Hematopoietic multipotent progenitor cell treated with erythropoietin and hydrocortisone succinate and interleukin-3 and kit ligand, for 6 days (in vitro differentiated cells): ENCODE results near the gene PRTFDC1.
"Not testable (repeated sequence)": the region's sequence is repeated elsewhere in the genome, so short reads cannot be mapped to it uniquely, and the experiment has no call there.

Experiments used
- DNase-seq: peaks from one replicate; pipeline ENCODE4 v3.0.0-alpha.2; 2015

The PRTFDC1 gene

GRCh38 chr10:24929056-24929544 is 23.3 kb downstream of the PRTFDC1 start:
- DNase-seq = no peak

GRCh38 chr10:24928163-24928562 is 24.2 kb downstream of the PRTFDC1 start:
- DNase-seq = no peak

DNA sequence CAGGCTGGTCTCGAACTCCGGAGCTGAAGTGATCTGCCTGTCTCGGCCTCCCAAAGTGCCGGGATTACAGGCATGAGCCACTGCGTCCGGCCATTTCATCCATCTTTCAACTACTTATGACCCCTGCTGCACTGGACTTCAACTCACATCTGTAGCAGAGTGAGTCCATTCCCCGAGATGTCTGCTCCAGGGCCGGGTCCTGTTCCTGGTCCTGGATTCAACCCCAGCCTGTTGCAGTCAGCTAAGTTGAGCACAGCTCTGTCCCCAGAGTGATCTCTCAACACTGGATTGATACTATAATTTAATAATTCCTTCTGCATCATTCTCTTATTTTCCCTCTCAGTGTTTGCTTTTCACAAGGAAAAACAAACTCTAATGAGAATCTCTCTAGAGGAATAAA is 25.8 kb downstream of the PRTFDC1 start:
- DNase-seq = no peak

GRCh38 chr10:24925799-24926198 is 26.6 kb downstream of the PRTFDC1 start:
- no peak for DNase-seq

DNA sequence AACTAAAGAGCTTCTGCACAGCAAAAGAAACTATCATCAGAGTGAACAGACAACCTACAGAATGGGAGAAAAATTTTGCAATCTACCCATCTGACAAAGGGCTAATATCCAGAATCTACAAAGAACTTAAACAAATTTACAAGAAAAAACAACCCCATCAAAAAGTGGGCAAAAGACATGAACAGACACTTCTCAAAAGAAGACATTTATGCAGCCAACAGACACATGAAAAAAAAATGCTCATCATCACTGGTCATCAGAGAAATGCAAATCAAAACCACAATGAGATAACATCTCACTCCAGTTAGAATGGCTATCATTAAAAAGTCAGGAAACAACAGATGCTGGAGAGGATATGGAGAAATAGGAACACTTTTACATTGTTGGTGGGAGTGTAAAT is 27.9 kb downstream of the PRTFDC1 start:
- DNase-seq = not testable (repeated sequence)

- not testable (repeated sequence) for DNase-seq
These were observed 30.1 kb downstream of the PRTFDC1 start for GRCh38 chr10:24922222-24922868.

- peak; percentile 91 for DNase-seq
These were observed 31.2 kb downstream of the PRTFDC1 start for GRCh38 chr10:24920907-24921881.

DNA sequence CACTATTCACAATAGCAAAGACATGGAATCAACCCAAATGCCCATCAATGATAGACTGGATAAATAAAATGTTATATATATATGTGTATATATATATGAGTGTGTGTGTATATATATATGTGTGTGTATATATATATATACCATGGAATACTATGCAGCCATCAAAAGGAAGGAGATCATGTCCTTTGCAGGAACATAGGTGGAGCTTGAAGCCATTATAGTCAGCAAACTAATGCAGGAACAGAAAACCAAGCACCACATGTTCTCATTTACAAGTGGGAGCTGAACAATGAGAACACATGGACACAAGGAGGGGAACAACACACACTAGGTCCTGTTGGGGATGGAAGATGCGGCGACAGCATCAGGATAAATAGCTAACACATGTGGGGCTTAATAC is 32.2 kb downstream of the PRTFDC1 start:
- DNase-seq = not testable (repeated sequence)

GRCh38 chr10:24919629-24920028 is 32.8 kb downstream of the PRTFDC1 start:
- not testable (repeated sequence) for DNase-seq

DNA sequence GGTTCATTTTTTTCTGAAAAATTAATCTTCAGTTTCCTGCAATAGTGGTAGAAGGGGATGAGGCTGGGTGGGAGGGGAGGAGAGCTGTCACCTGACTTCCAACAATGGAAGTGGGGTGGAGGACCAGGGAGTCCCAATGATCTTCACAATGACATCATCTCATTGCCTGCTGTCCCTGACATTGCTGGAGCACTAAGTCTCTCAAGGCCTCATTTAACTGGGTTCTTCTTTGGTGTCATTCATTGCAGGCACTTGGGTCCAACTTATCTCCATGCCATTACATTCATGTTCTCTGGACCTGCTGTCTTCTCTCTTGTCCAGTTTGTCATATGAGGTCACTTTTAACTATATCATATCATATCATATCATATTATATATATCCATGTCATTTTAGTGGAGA is 34.4 kb downstream of the PRTFDC1 start:
- DNase-seq = no peak

DNA sequence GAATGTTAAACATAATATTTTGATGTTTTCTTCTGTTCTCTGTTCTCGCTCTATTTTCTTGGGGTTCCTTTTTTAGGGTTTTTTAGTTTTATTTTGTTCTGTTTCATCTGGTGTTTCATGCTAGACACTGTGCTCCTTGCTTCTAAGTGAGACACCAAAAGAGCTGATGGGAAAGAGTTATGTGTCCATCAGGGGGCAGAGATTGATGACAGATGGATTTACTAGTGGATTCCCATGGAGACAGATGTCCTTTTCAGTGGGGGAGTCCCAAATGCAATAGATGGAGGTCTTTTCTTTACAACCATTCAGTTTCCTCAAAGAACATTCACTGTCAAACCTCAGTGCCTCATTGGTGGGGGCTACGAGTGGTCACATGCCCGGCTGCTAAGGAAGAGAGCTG is 34.9 kb downstream of the PRTFDC1 start:
- DNase-seq = no peak

DNA sequence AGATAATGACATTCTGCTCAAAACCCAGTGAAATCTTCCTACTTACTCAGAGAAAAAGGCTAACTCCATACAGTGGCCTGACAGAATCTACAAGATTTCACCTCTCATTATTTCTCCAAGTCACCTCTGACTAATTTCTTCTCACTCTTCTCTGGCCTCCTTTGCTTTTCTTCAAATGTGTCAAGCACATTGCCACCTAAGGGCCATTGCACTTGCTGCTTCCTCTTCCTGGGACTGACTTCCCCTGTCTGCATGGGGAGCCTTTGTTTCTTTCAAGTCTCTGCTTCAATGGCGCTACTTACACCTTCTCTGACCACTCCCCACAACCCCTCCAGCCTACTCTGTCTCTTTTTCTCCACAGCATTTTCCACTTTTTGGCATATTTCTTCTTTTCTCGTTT is 36.0 kb downstream of the PRTFDC1 start:
- DNase-seq = no peak

- DNase-seq = no peak
These were observed 37.1 kb downstream of the PRTFDC1 start for GRCh38 chr10:24915304-24915703.

GRCh38 chr10:24914148-24914547 is 38.3 kb downstream of the PRTFDC1 start:
- DNase-seq = no peak

GRCh38 chr10:24912215-24912614 is 40.2 kb downstream of the PRTFDC1 start:
- peak; percentile 43 for DNase-seq

DNA sequence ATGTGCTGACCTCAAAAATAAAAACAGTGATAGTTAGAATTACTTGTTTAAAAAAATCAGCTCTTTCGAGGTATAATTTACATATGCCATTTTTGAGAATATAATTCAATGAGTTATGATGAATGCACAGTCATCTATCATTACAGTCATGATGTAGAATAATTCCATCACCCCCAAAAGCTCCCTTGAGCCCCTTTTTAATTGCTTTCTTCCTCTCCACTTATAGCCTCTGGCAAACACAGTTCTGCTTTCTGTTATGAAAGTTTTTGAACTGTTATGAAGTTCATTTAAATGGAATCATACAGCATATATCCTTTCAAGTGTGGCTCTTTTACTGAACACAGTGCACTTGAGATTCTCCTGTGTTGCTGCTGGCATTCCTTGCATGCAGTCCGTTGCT is 41.4 kb downstream of the PRTFDC1 start:
- DNase-seq = no peak

DNA sequence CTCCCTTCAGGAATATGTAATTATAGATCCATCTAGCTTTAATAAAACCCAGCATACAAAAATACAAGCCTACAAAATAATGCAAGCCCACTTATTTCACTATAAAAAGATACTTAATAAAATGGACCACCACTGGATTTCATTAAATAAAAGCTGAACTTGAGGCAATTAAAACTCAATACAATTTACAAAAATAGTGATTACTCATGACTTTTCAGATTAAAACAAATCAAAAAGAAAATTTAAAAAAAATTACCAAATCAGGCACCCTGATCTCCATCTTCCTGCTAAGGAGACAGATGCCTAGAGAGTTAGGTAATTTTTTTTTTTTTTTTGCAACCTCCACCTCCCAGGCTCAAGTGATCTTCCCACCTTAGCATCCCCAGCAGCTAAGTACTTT is 41.8 kb downstream of the PRTFDC1 start:
- no peak for DNase-seq

DNA sequence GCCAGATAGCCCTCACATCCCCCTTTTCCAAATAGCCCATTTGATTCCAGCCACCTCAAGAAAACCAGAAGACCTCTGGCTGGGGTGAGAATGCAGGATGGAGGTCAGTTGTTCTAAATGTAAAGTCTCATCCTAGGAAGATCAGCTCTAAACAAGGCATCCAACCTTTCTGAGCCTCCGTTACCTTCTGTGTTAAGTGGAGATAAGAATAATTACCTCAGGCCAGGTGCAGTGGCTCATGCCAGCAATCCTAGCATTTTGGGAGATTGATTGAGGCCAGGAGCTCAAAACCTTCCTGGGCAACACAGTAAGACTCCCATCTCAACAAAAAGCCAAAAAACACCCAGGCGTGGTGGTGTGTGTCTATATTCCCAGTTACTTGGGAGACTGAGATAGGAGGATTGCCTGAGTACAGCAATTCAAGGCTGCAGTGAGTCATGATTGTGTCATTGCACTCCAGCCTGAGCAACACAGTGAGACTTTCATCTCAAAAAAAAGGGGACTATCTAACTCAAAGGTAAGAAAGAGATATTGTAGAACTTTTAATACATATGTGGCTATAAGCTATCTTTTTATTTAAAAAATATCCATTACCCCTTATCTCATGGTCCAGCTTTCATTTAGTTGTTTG is 43.5 kb downstream of the PRTFDC1 start:
- peak; percentile 46 for DNase-seq

- DNase-seq = no peak
These were observed 44.5 kb downstream of the PRTFDC1 start for GRCh38 chr10:24907956-24908355.

DNA sequence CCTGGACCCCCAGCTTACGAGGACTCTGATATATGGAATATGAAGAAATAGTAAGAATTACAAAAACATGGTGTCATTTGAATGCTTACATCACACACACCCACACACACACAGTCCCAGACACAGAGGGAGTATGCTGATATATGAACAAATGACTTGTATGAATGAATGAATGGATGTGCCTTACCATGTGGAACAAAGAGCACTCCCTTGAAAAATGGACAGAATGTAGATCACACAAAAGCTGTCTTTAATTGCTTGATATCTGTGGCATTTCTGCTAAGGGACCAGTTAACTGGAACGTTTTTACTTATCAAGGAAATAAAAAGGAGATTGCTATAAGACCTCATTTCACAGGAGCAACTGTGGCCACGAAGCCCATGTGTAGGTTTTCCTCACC is 46.0 kb downstream of the PRTFDC1 start:
- no peak for DNase-seq

DNA sequence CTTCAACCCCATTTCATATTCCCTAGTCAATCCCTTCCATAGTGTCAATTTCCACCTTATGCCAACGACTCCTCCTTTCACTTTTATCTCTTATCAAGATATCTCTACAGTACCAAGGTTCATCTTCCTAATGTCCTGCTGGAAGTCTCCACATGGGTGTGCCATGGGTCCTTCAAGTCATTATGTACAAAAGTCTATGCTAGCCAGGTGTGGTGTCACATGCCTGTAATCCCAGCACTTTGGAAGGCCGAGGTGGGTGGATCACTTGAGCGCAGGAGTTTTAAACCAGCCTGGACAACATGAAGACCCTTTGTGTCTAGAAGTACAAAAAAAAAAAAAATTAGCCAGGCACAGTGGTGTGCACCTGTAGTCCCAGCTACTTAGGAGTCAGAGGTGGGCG is 47.6 kb downstream of the PRTFDC1 start:
- DNase-seq = no peak

- no peak for DNase-seq
These were observed 50.0 kb downstream of the PRTFDC1 start for GRCh38 chr10:24902400-24902728.

- peak; percentile 93 for DNase-seq
These were observed 50.6 kb downstream of the PRTFDC1 start for GRCh38 chr10:24901686-24902399.
